Keratinocyte (primary cell): Measurements from ENCODE around the gene CACNA2D4. TPM values are rescaled to one million over a fixed set of nuclear protein-coding genes. Genes with fewer than 3 reads are reported as not detected.

Source experiments
- DNase-seq: peaks from one replicate; pipeline ENCODE4 v3.0.0-alpha.2; 2011; ENCODE audit warnings: low read depth, missing footprints, low spot score
- FAIRE-seq: peaks from 2 replicates; lab custom pipeline; 2011; peaks lifted over from hg19 to GRCh38; lab: Jason Lieb, UNC
- H2AFZ ChIP-seq: 2 replicates; pipeline ENCODE4 v1.6.0; 2012; ENCODE audit warnings: low read length, control low read depth, inconsistent platforms; ENCODE audit not compliant: control insufficient read depth
- H3K27ac ChIP-seq: 2 replicates; pipeline ENCODE4 v1.5.1; 2011; ENCODE audit warnings: low read length; ENCODE audit not compliant: control insufficient read depth, insufficient read depth
- H3K27me3 ChIP-seq: 3 replicates; pipeline ENCODE4 v1.6.0; 2011; ENCODE audit warnings: low read length; ENCODE audit not compliant: control insufficient read depth, insufficient read depth; ENCODE audit errors: extremely low read depth
- H3K36me3 ChIP-seq, 2 experiments: 2 replicates in 1 of 2; 3 replicates in 1 of 2; pipeline ENCODE4 v1.5.1; 2011; ENCODE audit warnings: low read length in 2 of 2, mild to moderate bottlenecking in 1 of 2; ENCODE audit not compliant: control insufficient read depth in 2 of 2, insufficient read depth in 2 of 2; ENCODE audit errors: extremely low read depth in 1 of 2
- H3K4me1 ChIP-seq: 3 replicates; pipeline ENCODE4 v1.5.1; 2011; ENCODE audit warnings: low read length; ENCODE audit not compliant: control insufficient read depth, insufficient read depth; ENCODE audit errors: extremely low read depth
- H3K4me2 ChIP-seq: 3 replicates; pipeline ENCODE4 v1.6.0; 2011; ENCODE audit warnings: low read depth, low read length; ENCODE audit not compliant: control insufficient read depth, insufficient read depth; ENCODE audit errors: extremely low read depth
- H3K4me3 ChIP-seq, 3 experiments: fragments of 200-600 bp in 1 of 3; sonication (generic) in 1 of 3; 2 replicates in 2 of 3; 3 replicates in 1 of 3; pipeline ENCODE4 v1.5.1; 2011 to 2016; ENCODE audit warnings: low read length in 3 of 3, mild to moderate bottlenecking in 3 of 3, control low read depth in 2 of 3, inconsistent platforms in 1 of 3, low read depth in 1 of 3, mixed read lengths in 1 of 3, mixed run types in 1 of 3, moderate library complexity in 1 of 3; ENCODE audit not compliant: control insufficient read depth in 2 of 3, insufficient read depth in 2 of 3; ENCODE audit errors: extremely low read depth in 1 of 3
- H3K79me2 ChIP-seq: 2 replicates; pipeline ENCODE4 v1.6.0; 2012; ENCODE audit warnings: low read length; ENCODE audit not compliant: control insufficient read depth, insufficient read depth
- H3K9ac ChIP-seq: 3 replicates; pipeline ENCODE4 v1.6.0; 2011; ENCODE audit warnings: low read length; ENCODE audit not compliant: control insufficient read depth, insufficient read depth; ENCODE audit errors: extremely low read depth
- H3K9me1 ChIP-seq: 3 replicates; pipeline ENCODE4 v1.6.0; 2011; ENCODE audit warnings: low read length; ENCODE audit not compliant: control insufficient read depth, insufficient read depth; ENCODE audit errors: extremely low read depth
- H3K9me3 ChIP-seq: 2 replicates; pipeline ENCODE4 v1.5.1; 2012; ENCODE audit warnings: low read depth, low read length; ENCODE audit not compliant: control insufficient read depth
- H4K20me1 ChIP-seq: 3 replicates; pipeline ENCODE4 v1.6.0; 2011; ENCODE audit warnings: low read length; ENCODE audit not compliant: control insufficient read depth, insufficient read depth; ENCODE audit errors: extremely low read depth
- EZH2 ChIP-seq: IDR thresholded peaks from one replicate; pipeline ENCODE4 v1.6.1; 2012; ENCODE audit warnings: inconsistent platforms, mild to moderate bottlenecking, low read length, moderate library complexity
- dilution Hi-C: fragments of 300-500 bp; cut with MboI; formaldehyde crosslinking; loops from one replicate; pipeline ENCODE4 v1.7.0; 2020; ENCODE audit warnings: low sequenced_read_pairs; ENCODE audit not compliant: extremely low pct_ligation_motif_present
- polyA plus RNA-seq, 5 experiments: library from polyadenylated mRNA; depleted of rRNA in 3 of 5; stranded (reverse) in 3 of 5; stranded (forward) in 1 of 5; unstranded in 1 of 5; fragments of >200 nt; gene quantifications; 1 replicate in 1 of 5; 2 replicates in 3 of 5; 3 replicates in 1 of 5; pipeline versions ENCODE4 v1.2.1 to v1.2.3, GENCODE V29; 2011 to 2012; ENCODE audit warnings: missing spikeins in 2 of 5, low read depth in 1 of 5, low replicate concordance in 1 of 5
- TF ChIP-seq, protein P1 (sequence below), 3 experiments: IDR thresholded peaks in 1 of 3; conservative IDR thresholded peaks in 1 of 3; optimal IDR thresholded peaks in 1 of 3; 2 replicates in 2 of 3; 3 replicates in 1 of 3; pipeline versions ENCODE3 to v1.5.1; 2011; ENCODE audit warnings: low read length in 3 of 3, mild to moderate bottlenecking in 3 of 3, moderate library complexity in 2 of 3, control low read depth in 1 of 3, inconsistent platforms in 1 of 3; ENCODE audit not compliant: insufficient read depth in 2 of 3; ENCODE audit errors: extremely low read depth in 1 of 3

CACNA2D4 gene
- polyA plus RNA-seq, 1 donor (not counting 4 experiments of a cell fraction or from before 2014, with no cell fraction given) = 0.09 TPM

DNA sequence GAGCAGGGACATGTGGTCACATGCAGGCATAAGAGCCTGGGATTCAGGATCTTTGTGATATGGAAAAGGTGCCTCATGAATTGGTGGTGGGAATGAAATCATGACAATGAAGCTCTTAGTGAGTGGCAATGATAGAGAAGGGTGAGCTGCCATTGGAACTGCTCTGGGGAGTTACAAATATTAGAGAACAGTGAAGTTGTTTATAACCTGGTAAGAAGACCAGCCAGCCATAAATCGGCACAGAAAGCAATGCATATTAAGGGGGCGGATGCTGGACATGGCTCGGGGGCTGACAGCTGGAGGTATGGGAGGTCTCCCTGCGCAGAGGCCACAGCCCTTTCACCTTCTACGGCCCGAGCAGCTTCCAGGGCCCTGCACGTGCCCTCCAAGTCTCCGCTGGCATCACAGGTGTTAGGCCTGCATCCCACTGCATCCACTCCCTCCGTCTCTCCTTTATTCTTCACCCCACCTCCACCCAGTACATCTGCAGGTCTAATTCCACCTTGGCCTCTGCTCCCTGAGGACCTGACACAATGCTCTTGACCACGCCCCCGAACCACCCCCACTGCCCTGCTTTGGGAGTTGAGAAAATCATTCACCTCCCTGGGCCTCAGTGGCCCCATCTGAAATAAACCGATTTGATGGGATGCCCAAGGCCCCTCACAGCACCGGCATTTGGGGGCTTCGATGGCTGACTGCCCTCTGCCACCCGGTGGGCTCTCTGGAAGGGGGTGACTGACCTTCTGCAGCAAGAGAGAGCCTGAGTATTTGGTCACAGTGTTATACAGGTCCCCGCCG is 4.1 kb downstream of the CACNA2D4 start:
- Histone ChIP-seq H3K9ac (no peak overlapping the region), H2AFZ (no peak overlapping the region), H3K9me3 (no peaks in the 10 kb centered on the region), H3K9me1 (no peaks in the 10 kb centered on the region), H3K4me3 (no peak overlapping the region), H3K4me1 (no peaks in the 10 kb centered on the region), H3K27me3 (peaks cover 43% of the 10 kb centered on the region), H4K20me1 (no peaks in the 10 kb centered on the region), H3K4me2 (no peak overlapping the region), H3K79me2 (no peaks in the 10 kb centered on the region), H3K36me3 (no peaks in the 10 kb centered on the region), H3K27ac (no peak overlapping the region)
- TF ChIP-seq, protein P1, sequence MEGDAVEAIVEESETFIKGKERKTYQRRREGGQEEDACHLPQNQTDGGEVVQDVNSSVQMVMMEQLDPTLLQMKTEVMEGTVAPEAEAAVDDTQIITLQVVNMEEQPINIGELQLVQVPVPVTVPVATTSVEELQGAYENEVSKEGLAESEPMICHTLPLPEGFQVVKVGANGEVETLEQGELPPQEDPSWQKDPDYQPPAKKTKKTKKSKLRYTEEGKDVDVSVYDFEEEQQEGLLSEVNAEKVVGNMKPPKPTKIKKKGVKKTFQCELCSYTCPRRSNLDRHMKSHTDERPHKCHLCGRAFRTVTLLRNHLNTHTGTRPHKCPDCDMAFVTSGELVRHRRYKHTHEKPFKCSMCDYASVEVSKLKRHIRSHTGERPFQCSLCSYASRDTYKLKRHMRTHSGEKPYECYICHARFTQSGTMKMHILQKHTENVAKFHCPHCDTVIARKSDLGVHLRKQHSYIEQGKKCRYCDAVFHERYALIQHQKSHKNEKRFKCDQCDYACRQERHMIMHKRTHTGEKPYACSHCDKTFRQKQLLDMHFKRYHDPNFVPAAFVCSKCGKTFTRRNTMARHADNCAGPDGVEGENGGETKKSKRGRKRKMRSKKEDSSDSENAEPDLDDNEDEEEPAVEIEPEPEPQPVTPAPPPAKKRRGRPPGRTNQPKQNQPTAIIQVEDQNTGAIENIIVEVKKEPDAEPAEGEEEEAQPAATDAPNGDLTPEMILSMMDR (optimal IDR thresholded peaks at IDR 0.05 in 1 of 3, IDR thresholded peaks at IDR 0.05 in 1 of 3, conservative IDR thresholded peaks at IDR 0.05 in 1 of 3; ENCODE audit: extremely low read depth in 1 of 3, insufficient read depth in 2 of 3, low read length in 3 of 3) = no peak
- no peak for TF ChIP-seq EZH2
- no peak for DNase-seq
- FAIRE-seq = no peak
- dilution Hi-C loops = no loop called here

DNA sequence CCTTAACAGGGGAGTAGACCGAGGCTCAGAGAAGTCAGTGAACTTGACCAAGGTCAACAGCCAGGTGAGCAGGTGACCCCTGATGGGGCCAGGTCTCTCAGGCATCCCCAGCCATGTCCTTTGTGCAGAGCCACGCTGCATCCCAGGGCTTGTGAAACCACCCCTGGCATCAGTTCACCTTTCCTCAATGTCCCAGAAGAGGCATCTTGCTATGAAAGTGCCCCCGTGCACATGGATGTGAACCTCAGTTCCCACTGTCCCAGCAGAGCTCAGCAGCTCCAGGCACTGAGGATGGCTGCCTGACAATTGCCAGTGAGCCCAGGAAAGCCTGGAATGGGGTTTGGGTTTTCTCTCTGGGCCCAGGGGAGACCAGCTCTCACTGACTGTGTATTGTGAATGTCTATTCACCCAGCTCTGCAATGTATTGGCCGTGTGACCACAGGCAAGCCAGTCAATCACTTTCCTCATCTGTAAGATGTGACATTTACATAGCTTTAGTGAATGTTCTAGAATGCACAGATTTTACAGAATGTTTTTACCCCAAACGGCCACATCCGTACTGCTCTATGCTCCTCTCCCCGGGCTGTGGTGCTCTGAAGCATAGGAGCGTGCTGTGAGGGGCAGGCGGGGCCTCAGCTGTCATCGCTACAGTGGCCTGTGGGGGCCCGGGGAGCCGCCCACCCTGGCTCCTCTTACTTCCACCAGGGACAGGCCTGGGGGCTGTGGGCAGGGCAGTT is 4.9 kb downstream of the CACNA2D4 start:
- dilution Hi-C loops = no loop called here

More for the DNA sequence above, 4.9 kb downstream of the CACNA2D4 start:
- no peak for DNase-seq
- Histone ChIP-seq H3K4me3 (no peak overlapping the region), H3K79me2 (no peaks in the 10 kb centered on the region), H3K9ac (no peak overlapping the region), H3K36me3 (no peaks in the 10 kb centered on the region), H3K4me2 (no peak overlapping the region), H3K27ac (no peak overlapping the region), H2AFZ (no peak overlapping the region), H3K4me1 (no peaks in the 10 kb centered on the region), H3K27me3 (peaks cover 36% of the 10 kb centered on the region), H3K9me3 (no peaks in the 10 kb centered on the region), H3K9me1 (no peaks in the 10 kb centered on the region), H4K20me1 (no peaks in the 10 kb centered on the region)
- no peak for TF ChIP-seq EZH2
- TF ChIP-seq, protein P1 (optimal IDR thresholded peaks at IDR 0.05 in 1 of 3, IDR thresholded peaks at IDR 0.05 in 1 of 3, conservative IDR thresholded peaks at IDR 0.05 in 1 of 3; ENCODE audit: extremely low read depth in 1 of 3, insufficient read depth in 2 of 3, low read length in 3 of 3) = no peak
- FAIRE-seq = no peak
